AG04450 (cell line): ENCODE measurements around the gene LDB3. TPM values are rescaled to one million over a fixed set of nuclear protein-coding genes. Genes with fewer than 3 reads are reported as not detected.

Source experiments
- CTCF ChIA-PET: fragments of 300-600, 350-600 bp; formaldehyde crosslinking; extraction: SDS; loops from one replicate; lab custom pipeline; 2022; ENCODE audit warnings: antibody characterized with exemption, inconsistent platforms; lab: Charles Lee
- POLR2A ChIA-PET: fragments of 350-600 bp; formaldehyde crosslinking; extraction: SDS; loops from one replicate; lab custom pipeline; 2021; ENCODE audit warnings: antibody characterized with exemption, inconsistent platforms; lab: Yijun Ruan, JAX
- DNase-seq: peaks from one replicate; pipeline ENCODE4 v3.0.0-alpha.2; 2011; ENCODE audit warnings: low read depth, low spot score
- H3K27ac ChIP-seq: one replicate; pipeline ENCODE4 v1.5.1; 2012; ENCODE audit warnings: low read depth, low read length, control low read depth
- H3K27me3 ChIP-seq: one replicate; pipeline ENCODE4 v1.6.0; 2012; ENCODE audit warnings: low read length; ENCODE audit not compliant: control insufficient read depth, insufficient read depth
- H3K4me3 ChIP-seq: 2 replicates; pipeline ENCODE4 v1.5.1; 2011; ENCODE audit warnings: mild to moderate bottlenecking, low read depth, low read length, control low read depth
- H3K9me3 ChIP-seq: 2 replicates; pipeline ENCODE4 v1.5.1; 2012; ENCODE audit warnings: low read length; ENCODE audit not compliant: control insufficient read depth, insufficient read depth
- polyA plus RNA-seq: library from polyadenylated mRNA; depleted of rRNA; stranded (reverse); fragments of >200 nt; gene quantifications from 2 replicates; pipeline ENCODE4 v1.2.3, GENCODE V29; 2011
- TF ChIP-seq, protein P1 (sequence below): IDR thresholded peaks from 2 replicates; pipeline ENCODE4 v1.5.1; 2011; ENCODE audit warnings: low read depth, low read length, control low read depth, inconsistent platforms

Gene LDB3
- polyA plus RNA-seq, 1 experiment: 0.46 TPM

DNA sequence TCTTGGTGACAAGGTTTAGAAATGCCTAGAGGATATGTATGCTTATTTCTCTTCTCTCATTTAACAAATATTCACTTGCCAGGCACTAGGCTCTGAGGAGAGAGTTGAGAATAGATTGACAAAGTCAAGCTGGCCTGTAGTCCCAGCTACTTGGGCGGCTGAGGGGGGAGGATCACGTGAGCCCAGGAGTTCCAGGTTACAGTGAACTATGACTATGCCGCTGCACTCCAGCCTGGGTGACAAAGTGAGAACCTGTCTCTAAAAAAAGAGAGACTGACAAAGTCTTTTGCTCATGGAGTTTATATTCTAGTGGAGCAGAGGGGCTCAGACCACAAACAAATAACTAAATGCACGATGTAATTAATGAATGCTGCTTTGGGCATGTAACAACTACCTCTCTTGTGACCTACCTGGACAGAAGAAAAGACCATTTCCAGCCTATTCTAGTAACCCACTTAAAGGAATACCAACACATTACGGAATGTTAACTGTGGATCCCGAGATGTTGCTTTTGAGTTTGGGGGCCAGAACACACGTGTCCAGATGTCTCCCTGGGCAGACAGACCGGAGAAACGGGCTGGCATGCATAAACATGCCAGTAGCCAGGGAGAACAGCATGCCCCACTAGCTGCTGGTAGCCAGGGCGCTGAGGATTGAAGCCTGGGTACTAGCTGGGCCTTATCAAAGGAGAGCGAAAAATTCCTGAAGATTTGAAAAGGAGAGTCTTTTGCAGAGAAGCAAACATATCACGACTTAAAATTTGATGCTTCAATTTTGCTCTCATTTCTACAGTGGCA, 85.5 kb downstream of the LDB3 start:
- Histone ChIP-seq H3K27me3 (no peaks in the 10 kb centered on the region), H3K4me3 (no peak overlapping the region), H3K9me3 (no peaks in the 10 kb centered on the region; the same call in 1 of the 2 replicates), H3K27ac (no peak overlapping the region)
- TF ChIP-seq, protein P1, sequence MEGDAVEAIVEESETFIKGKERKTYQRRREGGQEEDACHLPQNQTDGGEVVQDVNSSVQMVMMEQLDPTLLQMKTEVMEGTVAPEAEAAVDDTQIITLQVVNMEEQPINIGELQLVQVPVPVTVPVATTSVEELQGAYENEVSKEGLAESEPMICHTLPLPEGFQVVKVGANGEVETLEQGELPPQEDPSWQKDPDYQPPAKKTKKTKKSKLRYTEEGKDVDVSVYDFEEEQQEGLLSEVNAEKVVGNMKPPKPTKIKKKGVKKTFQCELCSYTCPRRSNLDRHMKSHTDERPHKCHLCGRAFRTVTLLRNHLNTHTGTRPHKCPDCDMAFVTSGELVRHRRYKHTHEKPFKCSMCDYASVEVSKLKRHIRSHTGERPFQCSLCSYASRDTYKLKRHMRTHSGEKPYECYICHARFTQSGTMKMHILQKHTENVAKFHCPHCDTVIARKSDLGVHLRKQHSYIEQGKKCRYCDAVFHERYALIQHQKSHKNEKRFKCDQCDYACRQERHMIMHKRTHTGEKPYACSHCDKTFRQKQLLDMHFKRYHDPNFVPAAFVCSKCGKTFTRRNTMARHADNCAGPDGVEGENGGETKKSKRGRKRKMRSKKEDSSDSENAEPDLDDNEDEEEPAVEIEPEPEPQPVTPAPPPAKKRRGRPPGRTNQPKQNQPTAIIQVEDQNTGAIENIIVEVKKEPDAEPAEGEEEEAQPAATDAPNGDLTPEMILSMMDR: no peak
- DNase-seq: no peak
- CTCF ChIA-PET: interaction anchor here (0.6 kb wide), 3 partner anchors 27 to 347 kb away, joined by 3 to 12 read pairs (median 6); no protein-coding TSS in a partner anchor
- POLR2A ChIA-PET: interaction anchor here (0.6 kb wide), 1 partner anchor 343 kb away, joined by 3 read pairs; no protein-coding TSS in a partner anchor

DNA sequence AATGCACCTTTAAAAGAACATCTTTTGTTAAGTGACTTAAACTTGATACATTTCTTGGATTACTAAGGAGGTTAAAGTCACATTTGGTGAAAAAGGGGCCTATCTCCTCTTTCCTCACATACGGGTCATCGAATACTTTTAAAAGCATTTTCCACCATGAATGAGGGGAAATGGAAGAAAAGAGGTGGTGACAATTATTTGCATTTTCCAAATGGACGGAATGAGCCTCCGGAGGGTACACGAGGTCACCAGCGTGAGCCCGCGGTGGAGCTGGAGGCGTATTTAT, 87.1 kb downstream of the LDB3 start:
- peak overlapping the region; percentile 97 for H3K27ac ChIP-seq
- H3K4me3 ChIP-seq: peak overlapping the region; percentile 82
- no peak for DNase-seq
- H3K9me3 ChIP-seq: no peaks in the 10 kb centered on the region; the same call in 1 of the 2 replicates
- POLR2A ChIA-PET: interaction anchor here (0.5 to 3.0 kb wide), 7 partner anchors 11 to 86 kb away, joined by 3 to 14 read pairs (median 4); no protein-coding TSS in a partner anchor
- TF ChIP-seq, protein P1: no peak
- H3K27me3 ChIP-seq: no peaks in the 10 kb centered on the region
- CTCF ChIA-PET: interaction anchor here (0.9 kb wide), 1 partner anchor 47 kb away, joined by 3 read pairs; no protein-coding TSS in a partner anchor

GRCh38 chr10:86755740-86756510, 87.6 kb downstream of the LDB3 start:
- TF ChIP-seq, protein P1: no peak
- Histone ChIP-seq H3K27ac (peak overlapping the region; percentile 97), H3K9me3 (no peaks in the 10 kb centered on the region; the same call in 1 of the 2 replicates), H3K27me3 (no peaks in the 10 kb centered on the region), H3K4me3 (peak overlapping the region; percentile 82)
- DNase-seq: peak; percentile 66
- ChIA-PET POLR2A (interaction anchor here (0.5 to 3.0 kb wide), 12 partner anchors 10 to 339 kb away, joined by 3 to 14 read pairs (median 4); partner anchors contain the start of genes GLUD1 and SHLD2), CTCF (interaction anchor here (0.6 kb wide), 1 partner anchor 183 kb away, joined by 3 read pairs; no protein-coding TSS in a partner anchor)

DNA sequence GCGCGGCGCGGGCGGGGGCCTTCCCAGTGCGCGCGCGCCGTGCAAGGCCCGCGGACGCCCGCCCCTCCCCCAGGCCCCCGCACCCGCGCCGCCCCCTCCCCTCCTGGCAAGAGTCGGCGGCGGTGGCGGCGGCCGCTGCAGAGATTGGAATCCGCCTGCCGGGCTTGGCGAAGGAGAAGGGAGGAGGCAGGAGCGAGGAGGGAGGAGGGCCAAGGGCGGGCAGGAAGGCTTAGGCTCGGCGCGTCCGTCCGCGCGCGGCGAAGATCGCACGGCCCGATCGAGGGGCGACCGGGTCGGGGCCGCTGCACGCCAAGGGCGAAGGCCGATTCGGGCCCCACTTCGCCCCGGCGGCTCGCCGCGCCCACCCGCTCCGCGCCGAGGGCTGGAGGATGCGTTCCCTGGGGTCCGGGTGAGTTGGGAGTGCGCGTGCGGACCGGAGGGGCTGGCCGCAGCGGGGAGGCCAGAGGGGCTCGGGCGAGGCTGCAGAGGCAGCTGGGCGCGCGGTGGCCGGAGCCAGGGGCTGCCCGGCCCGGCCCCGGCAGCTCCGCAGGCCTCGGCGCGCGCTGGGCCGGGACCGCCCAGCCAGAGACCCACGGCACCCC, 88.3 kb downstream of the LDB3 start, which contains the start of gene BMPR1A:
TSS of gene BMPR1A (plus strand) at position 109 of the 602 bp plus-strand sequence. CDS start 119,400 bp downstream, outside the sequence.
- peak within 1 kb of the TSS; percentile 97 for H3K27ac ChIP-seq
- no peaks in the 10 kb centered on the region for H3K27me3 ChIP-seq
- ChIA-PET CTCF (interaction anchor here (0.6 to 1.8 kb wide), 4 partner anchors 143 to 182 kb away, joined by 3 to 6 read pairs (median 4); no protein-coding TSS in a partner anchor), POLR2A (interaction anchor here (0.6 to 3.0 kb wide), 10 partner anchors 14 to 338 kb away, joined by 3 to 14 read pairs (median 4); partner anchors contain the start of genes GLUD1 and SHLD2)
- TF ChIP-seq, protein P1: no peak
- H3K4me3 ChIP-seq: peak within 1 kb of the TSS; percentile 82
- no peaks in the 10 kb centered on the region; the same call in 1 of the 2 replicates for H3K9me3 ChIP-seq
- peak; percentile 43 for DNase-seq
